K562 (cell line): Measurements from ENCODE around the gene C3AR1. TPM values are rescaled to one million over a fixed set of nuclear protein-coding genes. Genes with fewer than 3 reads are reported as not detected.
"Not testable (repeated sequence)": the region's sequence is repeated elsewhere in the genome, so short reads cannot be mapped to it uniquely, and the experiment has no call there.

ENCODE experiments used
- ATAC-seq: fragments of 200-7000 bp; cut with Tn5 transposase; 3 replicates; pipeline ENCODE4 v1.9.1; 2020; ENCODE audit warnings: moderate library complexity
- BruUV-seq: library from RNA; stranded (reverse); fragments of 400-500 nt; replicated peaks from 2 replicates; lab custom pipeline; 2021; lab: Mats Ljungman, UMichigan
- CTCF ChIA-PET: fragments of 300-600 bp; formaldehyde crosslinking; extraction: SDS; loops from one replicate; lab custom pipeline; 2021; ENCODE audit warnings: low intra/inter-chr PET ratio; lab: Yijun Ruan, JAX
- POLR2A ChIA-PET: fragments of 300-600, 350-650 bp; sonication (Branson Sonifier 250); formaldehyde crosslinking; extraction: SDS; loops from one replicate; lab custom pipeline; 2021; ENCODE audit warnings: antibody characterized with exemption, inconsistent platforms; lab: Yijun Ruan, JAX
- DNase-seq, 4 experiments: peaks; one replicate each; pipeline versions ENCODE4 v3.0.0 to v3.0.0-alpha.2; 2011 to 2018; ENCODE audit warnings: low spot score in 3 of 4, mixed read lengths in 3 of 4; ENCODE audit errors: extremely low read depth in 1 of 4
- FAIRE-seq: peaks from 2 replicates; lab custom pipeline; 2011; peaks lifted over from hg19 to GRCh38; lab: Jason Lieb, UNC
- H2AFZ ChIP-seq: 2 replicates; pipeline ENCODE4 v1.6.0; 2011; ENCODE audit warnings: low read depth, low read length, control low read depth, inconsistent platforms
- H3K27ac ChIP-seq: fragments of 200-600 bp; 3 replicates; pipeline ENCODE4 v1.8.0; 2011; ENCODE audit warnings: low read depth, mild to moderate bottlenecking, control low read depth, inconsistent platforms, low read length, moderate library complexity, mixed read lengths; ENCODE audit errors: extremely low read depth
- H3K27me3 ChIP-seq, 2 experiments: fragments of 300-600 bp in 1 of 2; 2 replicates in 1 of 2; 3 replicates in 1 of 2; pipeline versions ENCODE4 v1.6.0 to v1.8.0; 2011; ENCODE audit warnings: inconsistent platforms in 2 of 2, low read length in 2 of 2, mild to moderate bottlenecking in 1 of 2, mixed read lengths in 1 of 2, moderate library complexity in 1 of 2; ENCODE audit not compliant: control insufficient read depth in 2 of 2, insufficient read depth in 2 of 2
- H3K36me3 ChIP-seq: fragments of 300-600 bp; 3 replicates; pipeline ENCODE4 v1.8.0; 2011; ENCODE audit warnings: mild to moderate bottlenecking, low read length, inconsistent platforms; ENCODE audit not compliant: control insufficient read depth, insufficient read depth
- H3K4me1 ChIP-seq, 2 experiments: fragments of 200-600 bp in 1 of 2; replicated peaks in 1 of 2; 2 replicates in 1 of 2; 3 replicates in 1 of 2; pipeline versions ENCODE4 v1.5.1 to v1.8.0; 2011; ENCODE audit warnings: inconsistent platforms in 2 of 2, low read length in 2 of 2, mild to moderate bottlenecking in 1 of 2, mixed read lengths in 1 of 2, moderate library complexity in 1 of 2; ENCODE audit not compliant: control insufficient read depth in 2 of 2, insufficient read depth in 2 of 2
- H3K4me2 ChIP-seq: 2 replicates; pipeline ENCODE4 v1.6.1; 2011; ENCODE audit warnings: low read length, control low read depth, inconsistent platforms, mixed read lengths; ENCODE audit not compliant: insufficient read depth
- H3K4me3 ChIP-seq: fragments of 200-600 bp; sonication (generic), shearing (Covaris generic); 2 replicates; pipeline ENCODE4 v1.5.1; 2016; ENCODE audit warnings: control low read depth, inconsistent platforms
- H3K79me2 ChIP-seq: fragments of 200-600 bp; 3 replicates; pipeline ENCODE4 v1.8.0; 2011; ENCODE audit warnings: low read length, inconsistent platforms; ENCODE audit not compliant: control insufficient read depth, insufficient read depth
- H3K9ac ChIP-seq, 2 experiments: 2 replicates each; pipeline versions ENCODE4 v1.6.0 to v1.6.1; 2011; ENCODE audit warnings: low read depth in 2 of 2, low read length in 2 of 2, control low read depth in 1 of 2, inconsistent platforms in 1 of 2, mild to moderate bottlenecking in 1 of 2, mixed read lengths in 1 of 2; ENCODE audit not compliant: insufficient read depth in 1 of 2
- H3K9me1 ChIP-seq: one replicate; pipeline ENCODE4 v1.6.0; 2011; ENCODE audit warnings: inconsistent platforms, mild to moderate bottlenecking, low read length, moderate library complexity; ENCODE audit not compliant: control insufficient read depth, insufficient read depth
- H3K9me3 ChIP-seq: replicated peaks from 2 replicates; pipeline ENCODE4 v1.5.1; 2011; ENCODE audit warnings: low read depth, low read length, inconsistent platforms; ENCODE audit not compliant: control insufficient read depth, insufficient read depth
- H4K20me1 ChIP-seq: replicated peaks from 2 replicates; pipeline ENCODE4 v1.6.1; 2011; ENCODE audit warnings: low read length, inconsistent platforms, mixed read lengths; ENCODE audit not compliant: control insufficient read depth, insufficient read depth
- ARID2 ChIP-seq: fragments of 450-650 bp; IDR thresholded peaks from 2 replicates; pipeline ENCODE4 v1.6.1; 2017; ENCODE audit warnings: antibody characterized with exemption, mild to moderate bottlenecking
- CC2D1A ChIP-seq: fragments of 450-650 bp; IDR thresholded peaks from 2 replicates; pipeline ENCODE4 v1.6.1; 2017; ENCODE audit warnings: mild to moderate bottlenecking
- CTCF ChIP-seq, 3 experiments: IDR thresholded peaks in 2 of 3; conservative IDR thresholded peaks in 1 of 3; 2 replicates each; pipeline ENCODE4 v1.5.1; 2011 to 2012; ENCODE audit warnings: low read length in 3 of 3, mild to moderate bottlenecking in 3 of 3, control low read depth in 2 of 3, improper control_type of control experiment in 1 of 3, inconsistent platforms in 1 of 3, low read depth in 1 of 3, mixed read lengths in 1 of 3, moderate library complexity in 1 of 3; ENCODE audit not compliant: insufficient read depth in 2 of 3
- RBM22 ChIP-seq: fragments of 200-400 bp; formaldehyde crosslinking; IDR thresholded peaks from 2 replicates; pipeline ENCODE4 v1.6.1; 2018; ENCODE audit warnings: low read length, low read depth; ENCODE audit not compliant: poor library complexity, severe bottlenecking
- SMC3 ChIP-seq: conservative IDR thresholded peaks from 2 replicates; pipeline ENCODE4 v1.6.1; 2011; ENCODE audit warnings: low read depth, low read length, improper control_type of control experiment; ENCODE audit not compliant: insufficient read depth
- SRSF1 ChIP-seq: fragments of 200-400 bp; formaldehyde crosslinking; IDR thresholded peaks from 2 replicates; pipeline ENCODE4 v1.6.1; 2017; ENCODE audit warnings: mild to moderate bottlenecking, low read depth, low read length, moderate library complexity
- TEAD4 ChIP-seq, 2 experiments: sonication (generic) in 1 of 2; formaldehyde crosslinking in 1 of 2; IDR thresholded peaks; 2 replicates each; pipeline versions ENCODE4 v1.6.1 to v1.8.0; 2012 to 2022; ENCODE audit warnings: borderline replicate concordance in 1 of 2, inconsistent platforms in 1 of 2, low read length in 1 of 2, mild to moderate bottlenecking in 1 of 2, missing genetic modification reagents in 1 of 2
- ZBTB33 ChIP-seq: sonication (generic); formaldehyde crosslinking; IDR thresholded peaks from 2 replicates; pipeline ENCODE4 v1.8.1; 2023; ENCODE audit warnings: mild to moderate bottlenecking, missing genetic modification reagents
- ZNF146 ChIP-seq: IDR thresholded peaks from one replicate; pipeline ENCODE4 v1.6.1; 2018; ENCODE audit warnings: missing compliant biosample characterization; ENCODE audit not compliant: unreplicated experiment
- WGBS: fragments of 100-300 bp; shearing (Covaris generic); methylation state at CpG from one replicate; pipeline ENCODE4 v1.1.6; 2016; ENCODE audit warnings: low coverage, mixed read lengths; ENCODE audit not compliant: insufficient coverage; ENCODE audit errors: missing lambda C conversion rate; 5-methylcytosine and 5-hydroxymethylcytosine counted together
- in situ Hi-C: fragments of 300-500 bp; cut with MboI; formaldehyde crosslinking; loops from 4 replicates; pipeline ENCODE4 v1.15.0; 2018; ENCODE audit warnings: inconsistent platforms, mixed read lengths
- intact Hi-C: fragments of 100-400 bp; cut with micrococcal nuclease; formaldehyde crosslinking; loops from 2 replicates; pipeline ENCODE4 v1.14.2; 2022
- polyA plus RNA-seq, 8 experiments: library from polyadenylated mRNA; depleted of rRNA in 4 of 8; stranded (reverse) in 5 of 8; unstranded in 3 of 8; fragments of >200 nt; fragmentation: Nextera tagmentation in 2 of 8; fragmentation: Illumina TruSeq in 1 of 8; extraction: Ambion mirVana in 2 of 8; extraction: Trizol in 1 of 8; gene quantifications; 2 replicates each; pipeline versions ENCODE4 v1.2.1 to v1.2.3, GENCODE V29; 2011 to 2014; ENCODE audit warnings: inconsistent platforms in 1 of 8, missing spikeins in 1 of 8
- total RNA-seq, 7 experiments: library from RNA; depleted of rRNA in 6 of 7; stranded (reverse); fragments of >200 nt in 6 of 7; fragmentation: Illumina TruSeq in 2 of 7; extraction: Trizol in 2 of 7; gene quantifications; 2 replicates each; pipeline versions ENCODE4 v1.2.1 to v1.2.3, GENCODE V29; 2011 to 2021; ENCODE audit warnings: low replicate concordance in 1 of 7

C3AR1 gene
- total and polyA plus RNA-seq, 9 of the 15 experiments (the other 6 are each of a cell fraction or from before 2014, with no cell fraction given) = 2.2 to 12.9 (median 5.3) TPM

- H3K27ac ChIP-seq, H3K27me3 ChIP-seq, H3K9ac ChIP-seq, H3K4me3 ChIP-seq, H2AFZ ChIP-seq, CTCF ChIA-PET, H3K4me1 ChIP-seq, FAIRE-seq, BruUV-seq, intact Hi-C loops, H3K79me2 ChIP-seq, H3K9me1 ChIP-seq, H3K9me3 ChIP-seq, ATAC-seq: not testable (repeated sequence)
- WGBS = 35% methylated on average over 3 of the region's 4 CpGs
- TF ChIP-seq ZNF146 (CRISPR knock-in tag) = peak; percentile 34
- TF ChIP-seq, all 486 proteins: peak for 1; not testable (repeated sequence) for 485
- H4K20me1 ChIP-seq, POLR2A ChIA-PET, in situ Hi-C loops, DNase-seq, H3K4me2 ChIP-seq, H3K36me3 ChIP-seq: not testable (repeated sequence)
Observed at GRCh38 chr12:8113117-8113516, 47.0 kb upstream of the C3AR1 start.

GRCh38 chr12:8108808-8109398 is 42.7 kb upstream of the C3AR1 start:
- Histone ChIP-seq H3K36me3 (no peaks in the 10 kb centered on the region), H4K20me1 (no peaks in the 10 kb centered on the region), H3K27ac (no peak overlapping the region), H3K9me3 (no peaks in the 10 kb centered on the region), H3K9ac (peak overlapping the region in 1 of 2 experiments; percentile 51; a peak in 1 of 4 replicates), H3K4me2 (no peak overlapping the region; the same call in 1 of the 2 replicates), H3K4me1 (no peaks in the 10 kb centered on the region), H3K9me1 (no peaks in the 10 kb centered on the region), H3K4me3 (no peak overlapping the region), H3K79me2 (no peaks in the 10 kb centered on the region), H2AFZ (peak overlapping the region; percentile 81), H3K27me3 (no peaks in the 10 kb centered on the region)
- intact Hi-C loops = loop anchor here (1.0 to 2.0 kb wide), 2 partner anchors 61 to 128 kb away; no protein-coding TSS in a partner anchor
- ChIA-PET POLR2A (interaction anchor here (0.6 kb wide), 1 partner anchor 10 kb away, joined by 3 read pairs; no protein-coding TSS in a partner anchor), CTCF (interaction anchor here (1.7 kb wide), 1 partner anchor 60 kb away, joined by 8 read pairs; no protein-coding TSS in a partner anchor)
- BruUV-seq = no TSS peak
- DNase-seq (peak; percentile 50 to 75 (median 57)), FAIRE-seq (peak; percentile 83), ATAC-seq (peak; percentile 75)
- 0% methylated on average over 3 of the region's 3 CpGs for whole genome bisulfite sequencing
- in situ Hi-C loops = no loop called here
- TF ChIP-seq RBM22 (no peak), CC2D1A (peak; percentile 32; the same call in 1 of the 2 replicates), SRSF1 (no peak), ARID2 (peak; percentile 78), ZBTB33 (CRISPR knock-in tag) (no peak), SMC3 (peak; percentile 90), TEAD4 (IDR thresholded peaks at IDR 0.05; ENCODE audit: low read length) (peak; percentile 33; the same call in 1 of the 2 replicates), TEAD4 (CRISPR knock-in tag; IDR thresholded peaks at IDR 0.05; ENCODE audit: borderline replicate concordance) (no peak), CTCF (IDR thresholded peaks at IDR 0.05 in 2 of 3, conservative IDR thresholded peaks at IDR 0.05 in 1 of 3; ENCODE audit: insufficient read depth in 2 of 3, low read depth in 1 of 3, low read length in 3 of 3) (peak; percentile 85 to 94 (median 94))
